ENCODE data around the gene TAS2R50.
"Not testable (repeated sequence)": the region's sequence is repeated elsewhere in the genome, so short reads cannot be mapped to it uniquely, and the experiment has no call there.

TAS2R50 gene, protein sequence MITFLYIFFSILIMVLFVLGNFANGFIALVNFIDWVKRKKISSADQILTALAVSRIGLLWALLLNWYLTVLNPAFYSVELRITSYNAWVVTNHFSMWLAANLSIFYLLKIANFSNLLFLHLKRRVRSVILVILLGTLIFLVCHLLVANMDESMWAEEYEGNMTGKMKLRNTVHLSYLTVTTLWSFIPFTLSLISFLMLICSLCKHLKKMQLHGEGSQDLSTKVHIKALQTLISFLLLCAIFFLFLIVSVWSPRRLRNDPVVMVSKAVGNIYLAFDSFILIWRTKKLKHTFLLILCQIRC

DNA sequence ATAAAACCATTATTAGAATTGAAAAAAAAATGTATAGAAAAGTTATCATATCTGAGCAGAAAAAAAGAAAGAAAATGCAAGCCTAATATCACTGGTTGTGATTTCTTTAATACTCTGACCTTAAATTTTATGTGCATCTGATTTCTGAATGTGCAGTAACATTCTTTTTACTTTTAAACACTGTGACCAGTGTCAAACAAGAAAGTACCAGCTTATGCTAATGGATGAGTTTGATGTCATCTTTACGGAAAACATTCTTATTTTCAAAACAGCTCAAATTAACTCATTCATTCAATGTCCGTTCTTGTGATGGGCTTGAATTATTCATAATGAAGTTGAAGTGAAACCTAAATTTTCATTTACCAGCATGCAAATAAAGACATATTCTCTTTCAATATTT is at the start of gene TAS2R50:
Gene TAS2R50, minus strand, starts transcription at position 101 of the 400 bp plus-strand sequence. Its CDS starts 52 bp downstream, at position 49.
- DNase-seq (ENCODE audit: low read depth in 2 of 3, low spot score in 1 of 3): no peak

GRCh38 chr12:11033959-11034358 is 47.2 kb upstream of the TAS2R50 start:
- DNase-seq (ENCODE audit: low read depth in 2 of 3, low spot score in 1 of 3): not testable (repeated sequence)

- DNase-seq (ENCODE audit: low read depth in 2 of 3, low spot score in 1 of 3): no peak
These were observed 44.6 kb upstream of the TAS2R50 start, which contains the start of gene TAS2R31 for GRCh38 chr12:11031307-11031706. TAS2R31 (minus strand) TSS chr12:11031407; CDS start chr12:11031335, 72 bp downstream.

GRCh38 chr12:11026118-11026517 is 39.4 kb upstream of the TAS2R50 start:
- no peak for DNase-seq (ENCODE audit: low read depth in 2 of 3, low spot score in 1 of 3)

DNA sequence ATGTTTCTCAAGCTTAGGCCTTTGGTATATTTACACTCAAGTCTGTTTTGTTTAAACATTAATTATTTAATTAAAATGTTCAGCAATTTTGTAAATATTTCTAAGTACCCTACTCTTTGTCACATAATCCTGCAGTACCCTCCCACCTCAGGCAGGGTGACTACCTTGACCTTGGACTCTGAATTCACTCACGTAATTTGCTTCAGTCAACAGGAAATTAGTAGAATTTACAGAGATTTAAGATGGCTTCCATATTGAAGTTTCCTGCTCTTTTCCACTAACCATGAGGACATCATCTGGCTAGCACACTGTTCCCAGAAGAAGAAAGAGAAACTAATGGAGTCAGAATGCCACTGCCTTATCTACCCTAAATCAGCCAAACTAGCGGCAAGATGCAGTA is 36.7 kb upstream of the TAS2R50 start:
- DNase-seq (ENCODE audit: low read depth in 2 of 3, low spot score in 1 of 3): no peak

- no peak for DNase-seq (ENCODE audit: low read depth in 2 of 3, low spot score in 1 of 3)
These were observed 35.8 kb upstream of the TAS2R50 start, which contains the start of gene TAS2R19 for GRCh38 chr12:11022520-11022919. TAS2R19 (minus strand) TSS chr12:11022620; CDS start chr12:11022571, 49 bp downstream.

- DNase-seq (ENCODE audit: low read depth in 2 of 3, low spot score in 1 of 3): no peak
These were observed 30.2 kb upstream of the TAS2R50 start for GRCh38 chr12:11016937-11017336.

- DNase-seq (ENCODE audit: low read depth in 2 of 3, low spot score in 1 of 3): no peak
These were observed 29.2 kb upstream of the TAS2R50 start for GRCh38 chr12:11015775-11016430.

GRCh38 chr12:11014234-11014633 is 27.5 kb upstream of the TAS2R50 start:
- no peak for DNase-seq (ENCODE audit: low read depth in 2 of 3, low spot score in 1 of 3)

- DNase-seq (ENCODE audit: low read depth in 2 of 3, low spot score in 1 of 3): no peak
These were observed 20.9 kb upstream of the TAS2R50 start for GRCh38 chr12:11007608-11008007.

GRCh38 chr12:10998204-10998603 is 11.5 kb upstream of the TAS2R50 start, which contains the start of gene TAS2R20:
TAS2R20 (minus strand) TSS chr12:10998304; CDS start chr12:10997875, 429 bp downstream.
- no peak for DNase-seq (ENCODE audit: low read depth in 2 of 3, low spot score in 1 of 3)

DNA sequence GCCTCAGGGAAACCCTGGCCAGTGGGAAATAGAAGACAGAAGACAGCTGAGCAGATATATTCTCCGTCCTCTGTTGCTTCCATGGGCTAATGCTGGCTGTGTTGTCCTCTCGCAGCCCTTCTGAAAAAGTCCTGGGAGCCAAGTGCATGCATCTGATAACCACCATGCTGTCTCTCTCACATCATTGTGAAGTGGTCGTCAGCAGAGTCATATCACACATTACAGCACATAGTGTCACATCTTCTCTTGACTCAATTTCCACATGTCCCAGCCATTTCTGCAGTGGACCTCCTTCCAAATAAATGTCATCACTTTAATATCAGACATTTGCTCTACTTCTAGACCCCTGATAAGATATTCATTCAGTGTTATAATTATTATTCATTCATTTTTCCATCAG is 7.6 kb upstream of the TAS2R50 start:
- DNase-seq (ENCODE audit: low read depth in 2 of 3, low spot score in 1 of 3): no peak

DNA sequence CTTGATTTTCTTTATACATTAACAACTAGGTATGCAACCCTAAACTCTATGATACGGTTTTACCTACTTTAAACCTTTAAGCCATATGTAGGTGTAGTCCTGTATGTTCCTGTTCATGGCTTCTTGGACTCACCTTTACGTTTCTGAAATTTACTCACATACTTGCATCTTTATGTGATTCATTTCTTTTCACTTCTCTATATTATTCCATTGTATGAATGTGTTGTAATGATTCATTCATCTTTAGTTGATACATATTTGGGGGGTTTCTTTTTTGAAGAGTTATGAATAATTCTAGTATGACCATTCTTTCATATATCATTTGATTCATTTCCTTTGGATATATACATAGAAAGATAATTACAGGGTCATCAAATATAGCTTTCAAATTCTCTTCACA is 2.4 kb upstream of the TAS2R50 start:
- no peak for DNase-seq (ENCODE audit: low read depth in 2 of 3, low spot score in 1 of 3)

- DNase-seq (ENCODE audit: low read depth in 2 of 3, low spot score in 1 of 3): peak; percentile 5 to 17 (median 8)
These were observed 4.5 kb downstream of the TAS2R50 start for GRCh38 chr12:10982244-10982643.

- no peak for DNase-seq (ENCODE audit: low read depth in 2 of 3, low spot score in 1 of 3)
These were observed 11.7 kb downstream of the TAS2R50 start for GRCh38 chr12:10974965-10975364.

- DNase-seq (ENCODE audit: low read depth in 2 of 3, low spot score in 1 of 3): no peak
These were observed 17.8 kb downstream of the TAS2R50 start for GRCh38 chr12:10968765-10969456.

DNA sequence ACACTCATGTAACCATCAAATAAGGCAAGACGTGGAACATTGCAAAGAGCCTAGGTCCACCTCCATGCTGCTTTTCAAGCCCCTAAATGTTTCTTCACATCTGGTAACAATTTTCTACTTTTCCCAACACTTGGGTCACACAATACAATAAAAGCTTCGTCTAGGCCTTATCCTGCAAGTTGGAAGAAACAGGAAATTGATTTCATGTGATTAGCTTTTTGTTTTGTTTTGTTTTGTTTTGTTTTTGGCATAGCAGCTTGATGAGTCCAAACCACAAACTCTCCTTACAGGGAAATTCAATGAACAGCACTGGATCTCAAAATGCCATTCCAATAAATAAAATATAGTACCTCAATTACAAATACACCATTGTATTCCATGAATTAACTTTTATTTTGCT is 19.3 kb downstream of the TAS2R50 start:
- no peak for DNase-seq (ENCODE audit: low read depth in 2 of 3, low spot score in 1 of 3)

DNA sequence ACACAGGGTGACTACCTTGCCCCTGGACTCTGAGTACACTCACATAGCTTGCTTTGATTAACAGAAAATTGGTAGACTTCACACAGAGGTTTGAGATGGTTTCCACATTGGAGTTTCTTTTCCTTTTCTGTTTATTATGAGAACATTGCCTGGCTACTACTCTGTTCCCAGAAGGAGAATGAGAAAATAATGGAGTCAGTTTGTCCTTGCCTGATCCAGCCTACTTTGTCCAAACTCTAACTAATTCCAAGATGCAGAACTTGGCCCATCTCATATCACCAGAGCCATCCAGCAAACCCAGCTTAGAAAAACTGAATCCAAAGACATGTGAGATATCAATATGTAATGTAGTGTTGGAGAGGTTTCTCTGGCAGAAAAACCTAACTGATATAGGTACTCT is 20.4 kb downstream of the TAS2R50 start:
- DNase-seq (ENCODE audit: low read depth in 2 of 3, low spot score in 1 of 3): no peak

GRCh38 chr12:10965476-10965875 is 21.2 kb downstream of the TAS2R50 start:
- DNase-seq (ENCODE audit: low read depth in 2 of 3, low spot score in 1 of 3): no peak

GRCh38 chr12:10960211-10960610 is 26.5 kb downstream of the TAS2R50 start:
- DNase-seq (ENCODE audit: low read depth in 2 of 3, low spot score in 1 of 3): no peak

GRCh38 chr12:10959804-10960203 is 26.9 kb downstream of the TAS2R50 start:
- DNase-seq (ENCODE audit: low read depth in 2 of 3, low spot score in 1 of 3): no peak

GRCh38 chr12:10957741-10958140 is 29.0 kb downstream of the TAS2R50 start:
- no peak for DNase-seq (ENCODE audit: low read depth in 2 of 3, low spot score in 1 of 3)
